ENCODE results near the gene CLSTN3. TPM values are rescaled to one million over a fixed set of nuclear protein-coding genes. Genes with fewer than 3 reads are reported as not detected.

The CLSTN3 gene
- total and polyA plus RNA-seq, 3 donors from 2014 or later, result 18.8 to 22.7 (median 19.9) TPM

- Histone ChIP-seq H3K4me1 (peaks cover 3% of the 10 kb centered on the region), H3K4me3 (no peak overlapping the region), H3K36me3 (ENCODE audit: low read depth, missing control alignments) (no peaks in the 10 kb centered on the region), H3K27ac (no peak overlapping the region), H3K9me3 (no peaks in the 10 kb centered on the region), H3K27me3 (no peaks in the 10 kb centered on the region)
- DNase-seq, result no peak
- TF ChIP-seq CTCF (IDR thresholded peaks at IDR 0.05) (no peak), POLR2A (IDR thresholded peaks at IDR 0.05) (no peak)
- intact Hi-C loops (cut with DNase I; ENCODE audit: low total_unique reads), result no loop called here
- 86 to 92% methylated on average over 12 of the region's 12 CpGs for WGBS, 2 donors
These were observed 4.4 kb downstream of the CLSTN3 start for GRCh38 chr12:7134396-7135166.

GRCh38 chr12:7136071-7136470 is 5.9 kb downstream of the CLSTN3 start:
- Histone ChIP-seq H3K4me3 (no peak overlapping the region), H3K9me3 (no peaks in the 10 kb centered on the region), H3K4me1 (no peaks in the 10 kb centered on the region), H3K36me3 (ENCODE audit: low read depth, missing control alignments) (no peaks in the 10 kb centered on the region), H3K27me3 (no peaks in the 10 kb centered on the region), H3K27ac (no peak overlapping the region)
- WGBS, 2 donors, result 91 to 97% methylated on average over 7 of the region's 7 CpGs
- intact Hi-C loops (cut with DNase I; ENCODE audit: low total_unique reads), result no loop called here
- TF ChIP-seq POLR2A (IDR thresholded peaks at IDR 0.05), result no peak
- no peak for TF ChIP-seq CTCF (IDR thresholded peaks at IDR 0.05)
- no peak for DNase-seq

GRCh38 chr12:7136676-7137075 is 6.5 kb downstream of the CLSTN3 start:
- no peaks in the 10 kb centered on the region for H3K9me3 ChIP-seq
- no peaks in the 10 kb centered on the region for H3K36me3 ChIP-seq (ENCODE audit: low read depth, missing control alignments)
- 88% methylated on average over 2 to 3 of the region's 3 CpGs for WGBS, 2 donors

GRCh38 chr12:7137908-7138307 is 7.7 kb downstream of the CLSTN3 start:
- WGBS, 2 donors, result 81 to 82% methylated on average over 4 of the region's 4 CpGs
- Histone ChIP-seq H3K27ac (no peak overlapping the region), H3K27me3 (no peaks in the 10 kb centered on the region), H3K9me3 (no peaks in the 10 kb centered on the region), H3K4me3 (no peak overlapping the region), H3K36me3 (ENCODE audit: low read depth, missing control alignments) (no peaks in the 10 kb centered on the region), H3K4me1 (no peaks in the 10 kb centered on the region)
- no peak for TF ChIP-seq POLR2A (IDR thresholded peaks at IDR 0.05)
- TF ChIP-seq CTCF (IDR thresholded peaks at IDR 0.05), result no peak
- DNase-seq, result no peak
- intact Hi-C loops (cut with DNase I; ENCODE audit: low total_unique reads), result no loop called here

More at GRCh38 chr12:7136676-7137075, 6.5 kb downstream of the CLSTN3 start:
- no peak overlapping the region for H3K27ac ChIP-seq
- no peak overlapping the region for H3K4me3 ChIP-seq
- TF ChIP-seq POLR2A (IDR thresholded peaks at IDR 0.05) (no peak), CTCF (IDR thresholded peaks at IDR 0.05) (no peak)
- no peak for DNase-seq
- H3K4me1 ChIP-seq, result no peaks in the 10 kb centered on the region
- no peaks in the 10 kb centered on the region for H3K27me3 ChIP-seq
- intact Hi-C loops (cut with DNase I; ENCODE audit: low total_unique reads), result no loop called here

GRCh38 chr12:7139200-7139599 is 9.0 kb downstream of the CLSTN3 start:
- DNase-seq, result no peak
- intact Hi-C loops (cut with DNase I; ENCODE audit: low total_unique reads), result no loop called here
- Histone ChIP-seq H3K4me3 (no peak overlapping the region), H3K4me1 (no peaks in the 10 kb centered on the region), H3K27me3 (no peaks in the 10 kb centered on the region), H3K9me3 (no peaks in the 10 kb centered on the region), H3K27ac (no peak overlapping the region), H3K36me3 (ENCODE audit: low read depth, missing control alignments) (no peaks in the 10 kb centered on the region)
- 96 to 100% methylated on average over 2 of the region's 2 CpGs for WGBS, 2 donors
- TF ChIP-seq CTCF (IDR thresholded peaks at IDR 0.05) (no peak), POLR2A (IDR thresholded peaks at IDR 0.05) (no peak)

Data from testis (tissue), 3 donors.